Measurements from ENCODE around the gene HTR1D.
"Not testable (repeated sequence)": the region's sequence is repeated elsewhere in the genome, so short reads cannot be mapped to it uniquely, and the experiment has no call there.

Gene HTR1D

GRCh38 chr1:23217421-23218115 lies at the start of gene HTR1D:
Gene HTR1D, minus strand, starts transcription at chr1:23217502. Its CDS starts 23,283 bp downstream, at chr1:23194219.
- peak in 1 of 3 donors; percentile 4 for DNase-seq

- no peak for DNase-seq
Observed at GRCh38 chr1:23263380-23263887, 46.1 kb upstream of the HTR1D start.

GRCh38 chr1:23258082-23258481 lies 40.8 kb upstream of the HTR1D start:
- not testable (repeated sequence) for DNase-seq

- DNase-seq = not testable (repeated sequence)
Observed at GRCh38 chr1:23257371-23257770, 40.1 kb upstream of the HTR1D start.

GRCh38 chr1:23254584-23254983 lies 37.3 kb upstream of the HTR1D start:
- no peak for DNase-seq

GRCh38 chr1:23251812-23252211 lies 34.5 kb upstream of the HTR1D start:
- DNase-seq = no peak

- DNase-seq = no peak
Observed at GRCh38 chr1:23249787-23250454, 32.6 kb upstream of the HTR1D start.

GRCh38 chr1:23247276-23247675 lies 30.0 kb upstream of the HTR1D start:
- no peak for DNase-seq

GRCh38 chr1:23246274-23246673 lies 29.0 kb upstream of the HTR1D start:
- DNase-seq = no peak

- DNase-seq = peak; percentile 28 to 58 (median 50)
Observed at GRCh38 chr1:23244256-23244761, 27.0 kb upstream of the HTR1D start.

GRCh38 chr1:23242414-23242813 lies 25.1 kb upstream of the HTR1D start:
- no peak for DNase-seq

GRCh38 chr1:23239638-23240295 lies 22.5 kb upstream of the HTR1D start:
- no peak for DNase-seq

GRCh38 chr1:23238565-23238964 lies 21.3 kb upstream of the HTR1D start:
- no peak for DNase-seq

GRCh38 chr1:23237508-23237907 lies 20.2 kb upstream of the HTR1D start:
- DNase-seq = no peak

GRCh38 chr1:23227806-23228205 lies 10.5 kb upstream of the HTR1D start:
- no peak for DNase-seq

GRCh38 chr1:23224739-23225648 lies 7.7 kb upstream of the HTR1D start:
- no peak for DNase-seq

- not testable (repeated sequence) for DNase-seq
Observed at GRCh38 chr1:23223963-23224362, 6.7 kb upstream of the HTR1D start.

GRCh38 chr1:23223490-23223951 lies 6.2 kb upstream of the HTR1D start:
- DNase-seq = not testable (repeated sequence)

- no peak for DNase-seq
Observed at GRCh38 chr1:23222742-23223141, 5.4 kb upstream of the HTR1D start.

- no peak for DNase-seq
Observed at GRCh38 chr1:23222331-23222730, 5.0 kb upstream of the HTR1D start.

- no peak for DNase-seq
Observed at GRCh38 chr1:23221107-23221506, 3.8 kb upstream of the HTR1D start.

- peak in 1 of 3 donors; percentile 27 for DNase-seq
Observed at GRCh38 chr1:23216771-23217420, 406 bp downstream of the HTR1D start.
